ENCODE data around the gene KCNJ9. TPM values are rescaled to one million over a fixed set of nuclear protein-coding genes. Genes with fewer than 3 reads are reported as not detected.

KCNJ9 gene
- total RNA-seq, 1 donor: not detected

GRCh38 chr1:160127865-160128523 lies 46.7 kb downstream of the KCNJ9 start:
- Histone ChIP-seq H3K4me2 (ENCODE audit: insufficient read depth, low read length) (peak overlapping the region; percentile 29), H2AFZ (ENCODE audit: low read length) (peak overlapping the region; percentile 63), H3K9me3 (ENCODE audit: low read depth, low read length) (no peaks in the 10 kb centered on the region), H3K4me3 (ENCODE audit: insufficient read depth, low read length) (no peak overlapping the region), H3K4me1 (ENCODE audit: insufficient read depth, low read length) (peaks cover 41% of the 10 kb centered on the region), H3K79me2 (ENCODE audit: insufficient read depth, low read length) (no peaks in the 10 kb centered on the region), H3K36me3 (ENCODE audit: insufficient read depth, low read length) (no peaks in the 10 kb centered on the region), H3K27me3 (ENCODE audit: insufficient read depth, low read length) (peaks cover 16% of the 10 kb centered on the region), H3K27ac (ENCODE audit: low read depth, low read length) (no peak overlapping the region), H4K20me1 (ENCODE audit: insufficient read depth, low read length) (no peaks in the 10 kb centered on the region)
- TF ChIP-seq, protein P1, sequence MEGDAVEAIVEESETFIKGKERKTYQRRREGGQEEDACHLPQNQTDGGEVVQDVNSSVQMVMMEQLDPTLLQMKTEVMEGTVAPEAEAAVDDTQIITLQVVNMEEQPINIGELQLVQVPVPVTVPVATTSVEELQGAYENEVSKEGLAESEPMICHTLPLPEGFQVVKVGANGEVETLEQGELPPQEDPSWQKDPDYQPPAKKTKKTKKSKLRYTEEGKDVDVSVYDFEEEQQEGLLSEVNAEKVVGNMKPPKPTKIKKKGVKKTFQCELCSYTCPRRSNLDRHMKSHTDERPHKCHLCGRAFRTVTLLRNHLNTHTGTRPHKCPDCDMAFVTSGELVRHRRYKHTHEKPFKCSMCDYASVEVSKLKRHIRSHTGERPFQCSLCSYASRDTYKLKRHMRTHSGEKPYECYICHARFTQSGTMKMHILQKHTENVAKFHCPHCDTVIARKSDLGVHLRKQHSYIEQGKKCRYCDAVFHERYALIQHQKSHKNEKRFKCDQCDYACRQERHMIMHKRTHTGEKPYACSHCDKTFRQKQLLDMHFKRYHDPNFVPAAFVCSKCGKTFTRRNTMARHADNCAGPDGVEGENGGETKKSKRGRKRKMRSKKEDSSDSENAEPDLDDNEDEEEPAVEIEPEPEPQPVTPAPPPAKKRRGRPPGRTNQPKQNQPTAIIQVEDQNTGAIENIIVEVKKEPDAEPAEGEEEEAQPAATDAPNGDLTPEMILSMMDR (IDR thresholded peaks at IDR 0.05; ENCODE audit: extremely low read depth, low read depth, low read length): no peak
- DNase-seq (ENCODE audit: insufficient read length, low spot score, missing footprints): peak; percentile 96

GRCh38 chr1:160128636-160129035 lies 47.3 kb downstream of the KCNJ9 start:
- Histone ChIP-seq H3K9me3 (ENCODE audit: low read depth, low read length) (no peaks in the 10 kb centered on the region), H3K27me3 (ENCODE audit: insufficient read depth, low read length) (peaks cover 19% of the 10 kb centered on the region), H3K4me3 (ENCODE audit: insufficient read depth, low read length) (no peak overlapping the region), H3K79me2 (ENCODE audit: insufficient read depth, low read length) (no peaks in the 10 kb centered on the region), H3K36me3 (ENCODE audit: insufficient read depth, low read length) (no peaks in the 10 kb centered on the region), H2AFZ (ENCODE audit: low read length) (no peak overlapping the region), H3K27ac (ENCODE audit: low read depth, low read length) (no peak overlapping the region), H4K20me1 (ENCODE audit: insufficient read depth, low read length) (no peaks in the 10 kb centered on the region), H3K4me2 (ENCODE audit: insufficient read depth, low read length) (no peak overlapping the region), H3K4me1 (ENCODE audit: insufficient read depth, low read length) (peaks cover 41% of the 10 kb centered on the region)
- no peak for DNase-seq (ENCODE audit: insufficient read length, low spot score, missing footprints)
- TF ChIP-seq, protein P1 (IDR thresholded peaks at IDR 0.05; ENCODE audit: extremely low read depth, low read depth, low read length): no peak

GRCh38 chr1:160129046-160129445 lies 47.7 kb downstream of the KCNJ9 start:
- TF ChIP-seq, protein P1 (IDR thresholded peaks at IDR 0.05; ENCODE audit: extremely low read depth, low read depth, low read length): no peak
- peaks cover 41% of the 10 kb centered on the region for H3K4me1 ChIP-seq (ENCODE audit: insufficient read depth, low read length)
- H3K4me3 ChIP-seq (ENCODE audit: insufficient read depth, low read length): no peak overlapping the region
- peaks cover 19% of the 10 kb centered on the region for H3K27me3 ChIP-seq (ENCODE audit: insufficient read depth, low read length)
- no peak overlapping the region for H2AFZ ChIP-seq (ENCODE audit: low read length)
- H3K9me3 ChIP-seq (ENCODE audit: low read depth, low read length): no peaks in the 10 kb centered on the region
- H3K79me2 ChIP-seq (ENCODE audit: insufficient read depth, low read length): no peaks in the 10 kb centered on the region
- H3K4me2 ChIP-seq (ENCODE audit: insufficient read depth, low read length): no peak overlapping the region
- H3K36me3 ChIP-seq (ENCODE audit: insufficient read depth, low read length): no peaks in the 10 kb centered on the region
- DNase-seq (ENCODE audit: insufficient read length, low spot score, missing footprints): peak; percentile 84
- no peak overlapping the region for H3K27ac ChIP-seq (ENCODE audit: low read depth, low read length)
- H4K20me1 ChIP-seq (ENCODE audit: insufficient read depth, low read length): no peaks in the 10 kb centered on the region

- H4K20me1 ChIP-seq (ENCODE audit: insufficient read depth, low read length): no peaks in the 10 kb centered on the region
- H2AFZ ChIP-seq (ENCODE audit: low read length): no peak overlapping the region
- no peaks in the 10 kb centered on the region for H3K9me3 ChIP-seq (ENCODE audit: low read depth, low read length)
- TF ChIP-seq, protein P1 (IDR thresholded peaks at IDR 0.05; ENCODE audit: extremely low read depth, low read depth, low read length): no peak
- H3K79me2 ChIP-seq (ENCODE audit: insufficient read depth, low read length): no peaks in the 10 kb centered on the region
- H3K4me1 ChIP-seq (ENCODE audit: insufficient read depth, low read length): peaks cover 36% of the 10 kb centered on the region
- H3K27me3 ChIP-seq (ENCODE audit: insufficient read depth, low read length): peaks cover 19% of the 10 kb centered on the region
- no peak overlapping the region for H3K4me3 ChIP-seq (ENCODE audit: insufficient read depth, low read length)
- no peak overlapping the region for H3K27ac ChIP-seq (ENCODE audit: low read depth, low read length)
- H3K36me3 ChIP-seq (ENCODE audit: insufficient read depth, low read length): no peaks in the 10 kb centered on the region
- DNase-seq (ENCODE audit: insufficient read length, low spot score, missing footprints): no peak
- H3K4me2 ChIP-seq (ENCODE audit: insufficient read depth, low read length): no peak overlapping the region
Measured at GRCh38 chr1:160129558-160129957, 48.2 kb downstream of the KCNJ9 start.

All from osteoblast (primary cell).